ENCODE measurements around the gene UBE3B.

UBE3B gene

GRCh38 chr12:109544955-109545531 is 67.6 kb downstream of the UBE3B start:
- no peak for DNase-seq (ENCODE audit: extremely low spot score)
- POLR2A ChIA-PET: no interaction called here

GRCh38 chr12:109545826-109546225 is 68.4 kb downstream of the UBE3B start:
- POLR2A ChIA-PET: no interaction called here
- no peak for TF ChIP-seq CTCF (IDR thresholded peaks at IDR 0.05; ENCODE audit: control extremely low read depth, extremely low read depth, low read depth, missing control alignments)
- CTCF ChIA-PET: no interaction called here
- no peak for DNase-seq (ENCODE audit: extremely low spot score)

More at GRCh38 chr12:109544955-109545531, 67.6 kb downstream of the UBE3B start:
- CTCF ChIA-PET: no interaction called here
- TF ChIP-seq CTCF (IDR thresholded peaks at IDR 0.05; ENCODE audit: control extremely low read depth, extremely low read depth, low read depth, missing control alignments): no peak

- DNase-seq (ENCODE audit: extremely low spot score): no peak
- no peak for TF ChIP-seq CTCF (IDR thresholded peaks at IDR 0.05; ENCODE audit: control extremely low read depth, extremely low read depth, low read depth, missing control alignments)
- POLR2A ChIA-PET: no interaction called here
- CTCF ChIA-PET: interaction anchor here (0.7 kb wide), 1 partner anchor 9 kb away, joined by 3 read pairs; no protein-coding TSS in a partner anchor
Measured at GRCh38 chr12:109547286-109547685, 69.9 kb downstream of the UBE3B start.

DNA sequence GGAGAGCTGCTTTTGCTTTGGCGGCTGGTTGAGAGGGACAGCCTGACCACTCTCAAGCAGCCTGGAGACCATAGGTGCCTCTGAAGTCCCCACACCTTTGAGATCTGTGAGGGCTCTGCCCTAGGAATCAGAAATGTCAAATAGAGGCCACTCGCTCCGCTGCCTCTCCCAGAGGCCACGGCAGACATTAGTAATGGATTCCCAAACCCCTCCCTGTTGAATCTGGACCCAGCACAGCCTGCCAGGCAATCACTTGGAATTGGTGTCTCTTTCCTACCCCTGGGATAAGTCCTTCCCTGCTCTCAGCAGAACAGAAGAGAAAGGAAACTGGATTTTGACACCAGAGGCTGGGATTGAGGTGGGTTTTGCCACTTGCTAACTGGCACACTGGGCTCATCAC is 70.8 kb downstream of the UBE3B start:
- ChIA-PET CTCF (interaction anchor here (0.7 to 1.9 kb wide), 5 partner anchors 8 to 49 kb away, joined by 3 to 7 read pairs (median 3); no protein-coding TSS in a partner anchor), POLR2A (no interaction called here)
- DNase-seq (ENCODE audit: extremely low spot score): no peak
- no peak for TF ChIP-seq CTCF (IDR thresholded peaks at IDR 0.05; ENCODE audit: control extremely low read depth, extremely low read depth, low read depth, missing control alignments)

GRCh38 chr12:109549613-109550270 is 72.3 kb downstream of the UBE3B start:
- DNase-seq (ENCODE audit: extremely low spot score): no peak
- TF ChIP-seq CTCF (IDR thresholded peaks at IDR 0.05; ENCODE audit: control extremely low read depth, extremely low read depth, low read depth, missing control alignments): no peak
- POLR2A ChIA-PET: interaction anchor here (0.6 kb wide), 1 partner anchor 446 kb away, joined by 3 read pairs; no protein-coding TSS in a partner anchor
- CTCF ChIA-PET: interaction anchor here (1.0 kb wide), 1 partner anchor 122 kb away, joined by 3 read pairs; no protein-coding TSS in a partner anchor

DNA sequence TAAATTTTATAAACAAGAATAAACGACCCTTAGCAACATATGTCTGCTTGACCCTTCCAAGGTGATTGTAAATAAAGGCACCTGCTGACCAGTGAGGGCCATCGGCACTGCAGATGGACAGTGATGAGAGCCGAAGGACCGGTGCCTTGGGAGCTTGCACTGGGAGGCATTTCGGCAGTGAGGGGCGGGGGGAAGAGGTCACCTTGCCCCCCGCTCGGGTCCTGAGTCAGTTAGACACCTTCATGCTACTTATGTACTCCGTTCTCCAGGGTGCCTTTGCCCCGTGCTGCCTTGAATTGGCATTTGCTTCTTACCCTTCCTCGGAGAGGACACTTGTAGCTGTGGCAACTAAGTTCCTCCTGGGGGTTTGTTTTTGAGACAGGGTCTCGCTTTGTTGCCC is 72.8 kb downstream of the UBE3B start:
- ChIA-PET POLR2A (interaction anchor here (0.6 kb wide), 1 partner anchor 446 kb away, joined by 3 read pairs; no protein-coding TSS in a partner anchor), CTCF (no interaction called here)
- no peak for DNase-seq (ENCODE audit: extremely low spot score)
- no peak for TF ChIP-seq CTCF (IDR thresholded peaks at IDR 0.05; ENCODE audit: control extremely low read depth, extremely low read depth, low read depth, missing control alignments)
